ENCODE measurements around the gene CNTNAP2. TPM values are rescaled to one million over a fixed set of nuclear protein-coding genes. Genes with fewer than 3 reads are reported as not detected.

Gene CNTNAP2
- total RNA-seq, 1 donor, result under 0.01 TPM

DNA sequence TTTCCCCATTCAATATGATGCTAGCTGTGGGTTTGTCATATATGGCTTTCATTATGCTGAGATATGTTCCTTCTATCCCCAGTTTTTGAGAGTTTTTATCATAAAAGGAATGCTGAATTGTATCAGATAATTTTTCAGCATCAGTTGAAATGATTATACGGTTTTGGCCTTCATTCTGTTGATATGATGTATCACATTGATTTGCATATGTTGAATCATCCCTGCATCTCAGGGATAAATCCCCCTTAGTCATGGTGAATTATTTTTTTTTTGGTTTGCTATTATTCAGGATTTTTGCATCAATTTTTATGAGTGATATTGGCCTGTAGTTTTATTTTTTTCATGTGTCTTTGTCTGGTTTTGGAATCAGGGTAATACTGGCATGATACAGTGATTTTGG lies 1321.6 kb downstream of the CNTNAP2 start:
- H3K4me3 ChIP-seq (ENCODE audit: low read depth, low read length), result no peak overlapping the region
- DNase-seq (ENCODE audit: low read depth), result no peak
- TF ChIP-seq, protein P1, sequence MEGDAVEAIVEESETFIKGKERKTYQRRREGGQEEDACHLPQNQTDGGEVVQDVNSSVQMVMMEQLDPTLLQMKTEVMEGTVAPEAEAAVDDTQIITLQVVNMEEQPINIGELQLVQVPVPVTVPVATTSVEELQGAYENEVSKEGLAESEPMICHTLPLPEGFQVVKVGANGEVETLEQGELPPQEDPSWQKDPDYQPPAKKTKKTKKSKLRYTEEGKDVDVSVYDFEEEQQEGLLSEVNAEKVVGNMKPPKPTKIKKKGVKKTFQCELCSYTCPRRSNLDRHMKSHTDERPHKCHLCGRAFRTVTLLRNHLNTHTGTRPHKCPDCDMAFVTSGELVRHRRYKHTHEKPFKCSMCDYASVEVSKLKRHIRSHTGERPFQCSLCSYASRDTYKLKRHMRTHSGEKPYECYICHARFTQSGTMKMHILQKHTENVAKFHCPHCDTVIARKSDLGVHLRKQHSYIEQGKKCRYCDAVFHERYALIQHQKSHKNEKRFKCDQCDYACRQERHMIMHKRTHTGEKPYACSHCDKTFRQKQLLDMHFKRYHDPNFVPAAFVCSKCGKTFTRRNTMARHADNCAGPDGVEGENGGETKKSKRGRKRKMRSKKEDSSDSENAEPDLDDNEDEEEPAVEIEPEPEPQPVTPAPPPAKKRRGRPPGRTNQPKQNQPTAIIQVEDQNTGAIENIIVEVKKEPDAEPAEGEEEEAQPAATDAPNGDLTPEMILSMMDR (IDR thresholded peaks at IDR 0.05; ENCODE audit: insufficient read depth, low read length), result no peak

DNA sequence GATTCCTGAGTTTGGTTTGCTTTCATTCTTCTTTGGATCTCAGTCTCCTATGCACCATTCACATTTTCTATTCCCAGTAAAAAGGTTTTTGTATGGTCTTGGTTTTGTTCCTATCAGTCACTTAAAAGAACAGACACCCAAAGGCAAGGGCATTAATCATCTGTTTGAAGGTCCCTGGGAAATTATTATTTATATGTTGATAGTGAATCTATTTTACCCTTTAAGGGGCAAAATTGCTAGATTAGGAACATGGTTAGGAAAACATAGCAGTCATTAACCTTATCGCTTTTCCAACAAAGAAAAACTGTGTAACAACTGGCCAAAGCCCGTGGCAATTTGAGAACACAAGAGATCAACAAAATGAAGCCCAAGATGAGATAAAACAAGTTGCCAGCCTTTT lies 1327.3 kb downstream of the CNTNAP2 start:
- TF ChIP-seq, protein P1 (IDR thresholded peaks at IDR 0.05; ENCODE audit: insufficient read depth, low read length), result no peak
- H3K4me3 ChIP-seq (ENCODE audit: low read depth, low read length), result no peak overlapping the region
- DNase-seq (ENCODE audit: low read depth), result no peak

DNA sequence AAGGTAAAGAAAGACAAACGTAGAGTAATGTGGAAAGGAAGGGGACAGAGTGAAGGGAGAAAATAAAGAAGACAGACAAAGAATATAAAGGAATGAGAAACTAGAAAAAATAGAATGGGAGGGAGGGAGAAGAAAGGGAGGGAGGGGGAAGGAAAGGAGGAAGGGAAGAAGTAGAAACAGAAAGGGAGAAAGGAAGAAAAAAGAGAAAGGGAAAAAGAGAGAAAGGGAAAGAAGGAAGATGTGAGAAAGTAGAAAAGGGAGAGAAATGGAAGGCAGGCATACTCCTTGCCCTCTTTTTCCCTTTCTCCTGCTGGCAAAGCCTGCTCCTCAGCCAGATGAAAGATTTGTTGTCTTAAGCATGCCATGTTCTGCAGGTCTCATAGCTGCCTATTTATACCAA lies 1336.2 kb downstream of the CNTNAP2 start:
- no peak overlapping the region for H3K4me3 ChIP-seq (ENCODE audit: low read depth, low read length)
- no peak for DNase-seq (ENCODE audit: low read depth)
- TF ChIP-seq, protein P1 (IDR thresholded peaks at IDR 0.05; ENCODE audit: insufficient read depth, low read length), result no peak

DNA sequence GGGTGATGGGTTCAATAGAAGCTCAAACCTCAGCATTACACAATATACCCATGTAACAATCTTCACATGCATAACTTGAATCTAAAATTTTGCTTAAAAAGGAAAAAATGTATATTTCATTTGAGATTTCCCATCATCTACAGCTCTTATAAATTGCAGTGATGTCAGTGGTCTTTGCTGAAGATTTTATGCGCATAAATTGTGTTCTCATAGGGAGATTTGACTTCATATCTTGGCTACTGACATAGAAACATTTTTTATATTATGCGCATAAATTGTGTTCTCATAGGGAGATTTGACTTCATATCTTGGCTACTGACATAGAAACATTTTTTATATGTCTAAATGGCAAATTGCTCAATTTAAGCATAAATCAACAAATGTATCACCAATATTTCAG lies 1348.6 kb downstream of the CNTNAP2 start:
- TF ChIP-seq, protein P1 (IDR thresholded peaks at IDR 0.05; ENCODE audit: insufficient read depth, low read length), result no peak
- no peak for DNase-seq (ENCODE audit: low read depth)
- H3K4me3 ChIP-seq (ENCODE audit: low read depth, low read length), result no peak overlapping the region

DNA sequence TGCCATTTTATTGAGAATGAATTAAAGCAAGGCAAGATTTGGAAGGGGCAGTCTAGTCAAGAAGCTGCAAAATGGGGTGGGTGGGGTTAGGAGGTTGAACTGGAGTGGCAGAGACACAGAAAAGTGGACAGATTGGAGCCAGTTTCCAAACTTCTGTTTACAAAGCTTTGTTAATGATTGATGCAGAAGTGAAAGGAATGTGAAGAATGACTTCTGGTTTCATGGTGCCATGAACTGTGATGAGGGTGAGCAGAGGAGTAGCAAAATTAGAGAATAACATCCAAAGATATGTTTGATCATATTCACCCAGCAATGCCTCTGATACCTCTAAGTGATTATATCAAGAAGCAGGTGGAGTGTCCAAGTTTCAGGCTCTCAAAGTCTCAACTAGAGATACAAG lies 1356.0 kb downstream of the CNTNAP2 start:
- TF ChIP-seq, protein P1 (IDR thresholded peaks at IDR 0.05; ENCODE audit: insufficient read depth, low read length), result no peak
- DNase-seq (ENCODE audit: low read depth), result no peak
- no peak overlapping the region for H3K4me3 ChIP-seq (ENCODE audit: low read depth, low read length)

DNA sequence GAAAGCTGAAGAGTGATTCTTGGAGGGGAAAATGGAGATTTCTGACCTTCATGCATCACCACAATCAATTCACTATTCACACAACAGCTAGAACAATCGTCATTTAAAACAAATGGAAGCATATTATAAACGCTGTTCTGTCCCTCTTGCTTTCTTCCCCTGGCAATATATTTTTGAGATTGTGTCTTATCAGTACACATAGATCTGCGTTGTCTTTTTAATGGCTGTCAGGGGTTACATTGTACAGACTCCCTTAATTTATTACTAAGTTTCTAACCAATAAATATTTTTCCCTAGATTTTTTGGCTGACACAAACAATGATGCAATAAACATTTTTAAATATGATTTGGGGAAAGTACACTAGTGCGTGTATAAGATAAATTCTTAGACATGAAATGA lies 1358.3 kb downstream of the CNTNAP2 start:
- DNase-seq (ENCODE audit: low read depth), result no peak
- H3K4me3 ChIP-seq (ENCODE audit: low read depth, low read length), result no peak overlapping the region
- TF ChIP-seq, protein P1 (IDR thresholded peaks at IDR 0.05; ENCODE audit: insufficient read depth, low read length), result no peak

DNA sequence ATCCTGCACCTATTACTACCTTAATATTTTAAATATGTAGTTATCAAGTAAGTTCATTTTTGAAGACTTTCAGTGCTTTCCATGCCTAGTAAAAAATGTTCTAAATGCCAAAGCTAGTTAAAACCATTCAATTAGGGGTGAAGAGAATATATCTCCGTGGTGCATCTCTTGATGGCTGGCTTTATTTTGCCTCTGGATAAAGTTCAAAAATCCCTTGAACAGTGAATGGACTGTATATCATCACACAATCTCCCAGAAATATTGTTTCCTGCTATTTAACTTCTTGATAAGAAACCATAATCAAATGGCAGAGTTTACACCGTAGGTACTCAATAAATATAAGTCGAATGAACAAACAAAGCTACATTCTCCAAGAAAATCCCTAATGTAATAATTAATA lies 1360.9 kb downstream of the CNTNAP2 start:
- no peak overlapping the region for H3K4me3 ChIP-seq (ENCODE audit: low read depth, low read length)
- TF ChIP-seq, protein P1 (IDR thresholded peaks at IDR 0.05; ENCODE audit: insufficient read depth, low read length), result no peak
- no peak for DNase-seq (ENCODE audit: low read depth)

All from fibroblast of the aortic adventitia (primary cell).